Mucosa of descending colon (tissue), 3 donors: Measurements from ENCODE around the gene CDH10. TPM values are rescaled to one million over a fixed set of nuclear protein-coding genes. Genes with fewer than 3 reads are reported as not detected.

ENCODE experiments used
- ATAC-seq: fragments of 200-7000 bp; cut with Tn5 transposase; one replicate; pipeline ENCODE4 v1.9.1; 2020; ENCODE audit warnings: mild to moderate bottlenecking, moderate library complexity
- DNase-seq, 3 donors: peaks; one replicate each; pipeline ENCODE4 v3.0.0-alpha.2; 2020
- H3K36me3 ChIP-seq: fragments of 200-600 bp; one replicate; pipeline ENCODE4 v1.8.0; 2021; ENCODE audit warnings: low read depth, mild to moderate bottlenecking
- H3K4me1 ChIP-seq: fragments of 200-600 bp; one replicate; pipeline ENCODE4 v1.8.0; 2021; ENCODE audit warnings: low read depth, mild to moderate bottlenecking
- H3K4me3 ChIP-seq: fragments of 200-600 bp; one replicate; pipeline ENCODE4 v1.8.0; 2021; ENCODE audit warnings: mild to moderate bottlenecking
- H3K9me3 ChIP-seq: fragments of 200-600 bp; one replicate; pipeline ENCODE4 v1.8.0; 2021; ENCODE audit warnings: mild to moderate bottlenecking
- intact Hi-C, 2 donors: fragments of 100-400 bp; cut with DNase I in 1 of 2; cut with micrococcal nuclease in 1 of 2; formaldehyde crosslinking; loops; one replicate each; pipeline versions ENCODE4 v1.11.0 to v1.11.1; 2022; cut with DNase I, micrococcal nuclease
- total RNA-seq, 3 donors: library from RNA; stranded (reverse); fragmentation: NEBNext Ultra II Directional in 2 of 3; extraction: Animal tissue kit (Norgen Biotek cat#: 25700) in 2 of 3; gene quantifications; one replicate each; pipeline versions ENCODE4 v1.2.1 to v1.2.4, GENCODE V29; 2021 to 2023
- TF ChIP-seq, protein P1 (sequence below): fragments of 200-600 bp; IDR thresholded peaks from one replicate; pipeline ENCODE4 v1.8.0; 2022; ENCODE audit warnings: antibody characterized with exemption, mild to moderate bottlenecking
- donor health status: DM: no; HTN: no; CAD: no; lungs with moderate emphysema.
- donor health status: DM: no; HTN: no; CAD: no.
- donor health status: DM: no; HTN: yes; CAD: no.

The CDH10 gene
- total RNA-seq, 3 donors from 2014 or later = 0.57 TPM; not detected in 2

GRCh38 chr5:24623031-24623430, 21.7 kb downstream of the CDH10 start:
- Histone ChIP-seq H3K4me3 (no peak overlapping the region), H3K36me3 (no peaks in the 10 kb centered on the region), H3K4me1 (no peaks in the 10 kb centered on the region), H3K9me3 (no peaks in the 10 kb centered on the region)
- ATAC-seq (no peak), DNase-seq (no peak)
- TF ChIP-seq, protein P1, sequence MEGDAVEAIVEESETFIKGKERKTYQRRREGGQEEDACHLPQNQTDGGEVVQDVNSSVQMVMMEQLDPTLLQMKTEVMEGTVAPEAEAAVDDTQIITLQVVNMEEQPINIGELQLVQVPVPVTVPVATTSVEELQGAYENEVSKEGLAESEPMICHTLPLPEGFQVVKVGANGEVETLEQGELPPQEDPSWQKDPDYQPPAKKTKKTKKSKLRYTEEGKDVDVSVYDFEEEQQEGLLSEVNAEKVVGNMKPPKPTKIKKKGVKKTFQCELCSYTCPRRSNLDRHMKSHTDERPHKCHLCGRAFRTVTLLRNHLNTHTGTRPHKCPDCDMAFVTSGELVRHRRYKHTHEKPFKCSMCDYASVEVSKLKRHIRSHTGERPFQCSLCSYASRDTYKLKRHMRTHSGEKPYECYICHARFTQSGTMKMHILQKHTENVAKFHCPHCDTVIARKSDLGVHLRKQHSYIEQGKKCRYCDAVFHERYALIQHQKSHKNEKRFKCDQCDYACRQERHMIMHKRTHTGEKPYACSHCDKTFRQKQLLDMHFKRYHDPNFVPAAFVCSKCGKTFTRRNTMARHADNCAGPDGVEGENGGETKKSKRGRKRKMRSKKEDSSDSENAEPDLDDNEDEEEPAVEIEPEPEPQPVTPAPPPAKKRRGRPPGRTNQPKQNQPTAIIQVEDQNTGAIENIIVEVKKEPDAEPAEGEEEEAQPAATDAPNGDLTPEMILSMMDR = no peak
- intact Hi-C loops = no loop called here

- Histone ChIP-seq H3K36me3 (no peaks in the 10 kb centered on the region), H3K9me3 (no peaks in the 10 kb centered on the region), H3K4me1 (no peaks in the 10 kb centered on the region), H3K4me3 (no peak overlapping the region)
- ATAC-seq (no peak), DNase-seq (peak in 1 of 3 donors; percentile 14)
- TF ChIP-seq, protein P1 = no peak
- intact Hi-C loops = no loop called here
These were observed 23.0 kb downstream of the CDH10 start for GRCh38 chr5:24621792-24622191.

DNA sequence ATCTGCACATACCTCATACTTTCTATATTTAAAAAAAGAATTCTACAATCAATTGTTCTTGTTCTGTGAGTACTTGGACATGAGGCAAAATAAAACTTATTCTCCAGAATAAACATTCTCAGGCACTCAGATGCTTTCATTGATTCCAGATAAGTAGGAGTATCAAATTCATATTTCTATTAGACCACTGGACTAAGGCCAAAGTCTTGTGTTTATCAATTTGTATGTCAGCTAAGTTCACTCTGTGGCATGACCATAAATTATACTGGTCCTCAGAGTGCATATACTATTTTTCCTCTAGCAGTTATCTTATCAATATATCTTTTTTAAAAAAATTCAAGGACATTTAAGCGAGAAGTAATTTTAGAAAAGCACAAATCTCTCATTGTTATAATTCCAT, 28.2 kb downstream of the CDH10 start:
- no peaks in the 10 kb centered on the region for H3K36me3 ChIP-seq
- ATAC-seq (no peak), DNase-seq (no peak)
- H3K4me3 ChIP-seq = no peak overlapping the region
- intact Hi-C loops = no loop called here
- no peaks in the 10 kb centered on the region for H3K9me3 ChIP-seq
- H3K4me1 ChIP-seq = no peaks in the 10 kb centered on the region
- TF ChIP-seq, protein P1 = no peak

- TF ChIP-seq, protein P1 = no peak
- H3K4me3 ChIP-seq = no peak overlapping the region
- intact Hi-C loops = no loop called here
- H3K9me3 ChIP-seq = no peaks in the 10 kb centered on the region
- no peaks in the 10 kb centered on the region for H3K4me1 ChIP-seq
- DNase-seq (no peak), ATAC-seq (no peak)
- no peaks in the 10 kb centered on the region for H3K36me3 ChIP-seq
These were observed 29.6 kb downstream of the CDH10 start for GRCh38 chr5:24615159-24615558.

- DNase-seq (no peak), ATAC-seq (no peak)
- TF ChIP-seq, protein P1 = no peak
- H3K36me3 ChIP-seq = no peaks in the 10 kb centered on the region
- H3K4me1 ChIP-seq = no peaks in the 10 kb centered on the region
- H3K9me3 ChIP-seq = no peaks in the 10 kb centered on the region
- intact Hi-C loops = no loop called here
- no peak overlapping the region for H3K4me3 ChIP-seq
These were observed 35.1 kb downstream of the CDH10 start for GRCh38 chr5:24609706-24610105.

- no peak for ATAC-seq
- H3K9me3 ChIP-seq = no peaks in the 10 kb centered on the region
- no peak for DNase-seq
- no peaks in the 10 kb centered on the region for H3K36me3 ChIP-seq
- intact Hi-C loops = no loop called here
- no peaks in the 10 kb centered on the region for H3K4me1 ChIP-seq
- H3K4me3 ChIP-seq = no peak overlapping the region
- TF ChIP-seq, protein P1 = no peak
These were observed 37.8 kb downstream of the CDH10 start for GRCh38 chr5:24606971-24607370.
